MCF 10A (cell line): ENCODE measurements around the gene ECI1. TPM values are rescaled to one million over a fixed set of nuclear protein-coding genes. Genes with fewer than 3 reads are reported as not detected.

ENCODE experiments used
- BruUV-seq: library from RNA; stranded (reverse); fragments of 400-500 nt; replicated peaks from 2 replicates; lab custom pipeline; 2021; lab: Mats Ljungman, UMichigan
- CTCF ChIA-PET: fragments of 300-600 bp; sonication (Branson Sonifier 250); formaldehyde crosslinking; extraction: SDS; loops from one replicate; lab custom pipeline; 2021; ENCODE audit warnings: antibody characterized with exemption, inconsistent platforms; lab: Yijun Ruan, JAX
- POLR2A ChIA-PET: fragments of 300-600, 350-650 bp; sonication (Branson Sonifier 250); formaldehyde crosslinking; extraction: SDS; loops from one replicate; lab custom pipeline; 2020; ENCODE audit warnings: antibody characterized with exemption, inconsistent platforms; lab: Yijun Ruan, JAX
- DNase-seq: peaks from one replicate; pipeline ENCODE4 v3.0.0-alpha.2; 2018; ENCODE audit not compliant: unreplicated experiment
- H3K27ac Mint-ChIP-seq: one replicate; pipeline ENCODE4 v1.8.0; 2022; ENCODE audit warnings: mild to moderate bottlenecking, low read depth, mixed read lengths; ENCODE audit not compliant: unreplicated experiment
- H3K27me3 Mint-ChIP-seq: one replicate; pipeline ENCODE4 v1.8.0; 2022; ENCODE audit warnings: mixed read lengths; ENCODE audit not compliant: insufficient read depth, unreplicated experiment
- H3K36me3 Mint-ChIP-seq: one replicate; pipeline ENCODE4 v1.8.0; 2022; ENCODE audit warnings: mild to moderate bottlenecking, moderate library complexity, mixed read lengths; ENCODE audit not compliant: insufficient read depth, unreplicated experiment
- H3K4me1 Mint-ChIP-seq: one replicate; pipeline ENCODE4 v1.8.0; 2022; ENCODE audit warnings: mixed read lengths; ENCODE audit not compliant: insufficient read depth, unreplicated experiment
- H3K4me3 Mint-ChIP-seq: one replicate; pipeline ENCODE4 v1.8.0; 2022; ENCODE audit warnings: mild to moderate bottlenecking, moderate library complexity, mixed read lengths; ENCODE audit not compliant: unreplicated experiment
- H3K9me3 Mint-ChIP-seq: one replicate; pipeline ENCODE4 v1.8.0; 2022; ENCODE audit warnings: mixed read lengths; ENCODE audit not compliant: unreplicated experiment
- CTCF ChIP-seq: fragments of 200-600 bp; IDR thresholded peaks from one replicate; pipeline ENCODE4 v1.8.0; 2022; ENCODE audit warnings: antibody characterized with exemption, mild to moderate bottlenecking; ENCODE audit not compliant: unreplicated experiment
- intact Hi-C: fragments of 100-400 bp; cut with micrococcal nuclease; formaldehyde crosslinking; loops from 2 replicates; pipeline ENCODE4 v1.14.1; 2022
- total RNA-seq: library from RNA; stranded (reverse); gene quantifications from 2 replicates; pipeline ENCODE4 v1.2.3, GENCODE V29; 2022

ECI1 gene
- total RNA-seq, 1 experiment from 2014 or later, result 115 TPM

GRCh38 chr16:2196981-2197511, 54.3 kb downstream of the ECI1 start:
- no peak for DNase-seq
- Mint-ChIP-seq H3K9me3 (no peaks in the 10 kb centered on the region), H3K4me1 (no peaks in the 10 kb centered on the region), H3K4me3 (peak overlapping the region; percentile 33), H3K27ac (no peak overlapping the region), H3K27me3 (no peaks in the 10 kb centered on the region), H3K36me3 (no peaks in the 10 kb centered on the region)
- intact Hi-C loops, result no loop called here
- POLR2A ChIA-PET, result interaction anchor here (1.2 to 1.6 kb wide), 2 partner anchors 18 to 42 kb away, joined by 3 to 6 read pairs; partner anchors contain the start of genes PGP and TRAF7
- BruUV-seq, result no TSS peak
- TF ChIP-seq CTCF, result no peak
- CTCF ChIA-PET, result interaction anchor here (0.6 to 0.7 kb wide), 2 partner anchors 304 to 484 kb away, joined by 4 read pairs; no protein-coding TSS in a partner anchor

GRCh38 chr16:2196162-2196980, 55.0 kb downstream of the ECI1 start, which contains the start of gene CASKIN1:
Gene CASKIN1 (minus strand): TSS chr16:2196605. CDS start chr16:2196432, 173 bp downstream.
- Mint-ChIP-seq H3K9me3 (no peaks in the 10 kb centered on the region), H3K27ac (no peak within 1 kb of the TSS), H3K36me3 (no peaks in the 10 kb centered on the region), H3K4me3 (peak within 1 kb of the TSS; percentile 33), H3K27me3 (no peaks in the 10 kb centered on the region), H3K4me1 (no peaks in the 10 kb centered on the region)
- CTCF ChIA-PET, result interaction anchor here (0.6 to 2.1 kb wide), 3 partner anchors 55 to 485 kb away, joined by 4 to 7 read pairs (median 7); partner anchors contain the start of gene ECI1
- BruUV-seq, result no TSS peak
- TF ChIP-seq CTCF, result no peak
- POLR2A ChIA-PET, result interaction anchor here (1.2 to 2.3 kb wide), 3 partner anchors 18 to 55 kb away, joined by 3 to 14 read pairs (median 6); partner anchors contain the start of genes ECI1, PGP and TRAF7
- DNase-seq, result no peak
- intact Hi-C loops, result no loop called here

GRCh38 chr16:2195322-2196161, 55.8 kb downstream of the ECI1 start:
- no TSS peak for BruUV-seq
- Mint-ChIP-seq H3K9me3 (no peaks in the 10 kb centered on the region), H3K36me3 (no peaks in the 10 kb centered on the region), H3K4me3 (no peak overlapping the region), H3K27me3 (no peaks in the 10 kb centered on the region), H3K4me1 (no peaks in the 10 kb centered on the region), H3K27ac (no peak overlapping the region)
- no peak for DNase-seq
- intact Hi-C loops, result loop anchor here (2.0 kb wide), 1 partner anchor 305 kb away; no protein-coding TSS in a partner anchor
- no peak for TF ChIP-seq CTCF
- POLR2A ChIA-PET, result interaction anchor here (0.7 to 2.6 kb wide), 8 partner anchors 9 to 301 kb away, joined by 3 to 22 read pairs (median 4); partner anchors contain the start of genes ECI1, MLST8, NTHL1 and TRAF7
- CTCF ChIA-PET, result interaction anchor here (0.7 to 2.1 kb wide), 14 partner anchors 9 to 286 kb away, joined by 3 to 8 read pairs (median 4); partner anchors contain the start of gene ECI1
